ENCODE measurements around the gene TP53I11. TPM values are rescaled to one million over a fixed set of nuclear protein-coding genes. Genes with fewer than 3 reads are reported as not detected.
A peak's percentile ranks its signal among the peaks of the same experiment; 100 is the strongest.

Gene TP53I11
- total RNA-seq, 1 donor from 2014 or later: 110 TPM

GRCh38 chr11:44940404-44940803, 10.3 kb downstream of the TP53I11 start:
- intact Hi-C loops (cut with DNase I): no loop called here
- H3K27me3 ChIP-seq: no peaks in the 10 kb centered on the region
- no peak overlapping the region for H3K4me3 ChIP-seq
- H3K27ac ChIP-seq: no peak overlapping the region
- TF ChIP-seq CTCF (IDR thresholded peaks at IDR 0.05): no peak
- peaks cover 24% of the 10 kb centered on the region for H3K36me3 ChIP-seq
- ATAC-seq: no peak
- H3K4me1 ChIP-seq: peaks cover 29% of the 10 kb centered on the region
- H3K9me3 ChIP-seq: no peaks in the 10 kb centered on the region
- DNase-seq: no peak

DNA sequence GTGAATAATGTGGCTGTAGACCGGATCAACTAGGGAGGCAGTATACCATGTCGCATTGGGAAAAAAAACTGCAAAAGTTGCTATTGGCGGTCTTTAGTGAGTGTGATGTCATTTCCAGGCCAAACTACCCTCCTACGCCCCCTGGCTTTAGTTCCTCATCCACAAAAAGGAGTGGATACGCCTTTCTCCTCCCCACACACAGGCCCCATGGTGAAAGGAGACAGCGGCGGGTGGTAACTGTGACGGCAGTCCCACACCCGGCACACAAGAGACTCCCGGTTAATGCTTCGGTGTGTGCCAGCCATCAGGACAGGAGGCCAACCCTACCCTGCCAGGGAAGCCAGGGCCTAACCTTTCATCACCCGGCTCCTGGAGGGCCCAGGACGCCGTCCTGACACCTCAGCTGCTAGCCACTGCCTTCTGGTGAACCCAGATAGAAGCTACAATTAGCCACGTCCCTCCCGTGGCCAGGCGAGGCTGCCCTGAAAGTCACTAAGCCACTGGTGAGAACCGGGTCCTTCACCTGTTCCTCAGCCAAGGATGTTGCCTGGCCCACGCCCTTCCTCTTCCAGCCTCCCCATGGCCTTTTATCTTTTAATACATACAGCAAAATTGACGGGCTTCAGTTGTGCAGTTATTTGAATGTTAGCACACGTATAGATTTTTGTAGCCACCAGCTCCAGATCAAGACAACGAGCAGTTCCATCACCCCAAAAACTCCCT, 10.8 kb downstream of the TP53I11 start:
- intact Hi-C loops (cut with DNase I): loop anchor here (5.0 to 10.0 kb wide), 2 partner anchors 162 to 355 kb away; no protein-coding TSS in a partner anchor
- H3K27ac ChIP-seq: no peak overlapping the region
- peaks cover 28% of the 10 kb centered on the region for H3K36me3 ChIP-seq
- TF ChIP-seq CTCF (IDR thresholded peaks at IDR 0.05): peak; percentile 12
- DNase-seq (no peak), ATAC-seq (peak; percentile 54)
- no peaks in the 10 kb centered on the region for H3K27me3 ChIP-seq
- peaks cover 26% of the 10 kb centered on the region for H3K4me1 ChIP-seq
- H3K9me3 ChIP-seq: no peaks in the 10 kb centered on the region
- no peak overlapping the region for H3K4me3 ChIP-seq

DNA sequence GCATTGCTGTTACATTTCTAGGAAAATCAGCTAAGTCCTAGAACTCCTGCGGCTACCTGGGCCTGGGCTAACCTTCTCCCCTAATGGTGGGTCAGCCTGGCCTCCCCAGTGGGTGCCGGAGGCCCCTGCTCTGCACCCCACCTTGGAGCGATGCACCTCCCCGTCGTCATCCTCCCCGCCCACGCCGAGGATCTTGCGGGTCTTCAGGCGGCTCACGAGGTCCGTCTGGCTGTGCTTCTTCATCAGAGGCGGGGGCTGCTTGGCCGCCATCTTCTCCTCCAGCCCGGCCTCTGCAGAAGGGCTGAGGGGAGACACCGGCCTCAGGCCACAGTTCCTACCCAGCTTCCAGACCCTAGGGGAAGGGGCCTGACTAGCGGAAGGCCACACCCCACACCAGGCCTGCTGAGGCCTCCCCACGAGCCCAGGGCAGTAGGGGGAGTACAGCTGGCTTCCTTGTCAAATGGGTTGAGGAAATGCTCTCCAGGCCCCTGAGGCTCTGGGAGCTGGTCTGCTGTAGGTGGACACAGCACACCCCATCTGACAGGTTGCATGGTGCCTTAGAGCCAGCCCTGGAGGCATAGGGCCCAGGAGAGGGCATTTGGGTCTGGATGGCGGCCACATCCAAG, 12.5 kb downstream of the TP53I11 start:
- Histone ChIP-seq H3K4me1 (peaks cover 13% of the 10 kb centered on the region), H3K27me3 (no peaks in the 10 kb centered on the region), H3K9me3 (no peaks in the 10 kb centered on the region), H3K36me3 (peaks cover 28% of the 10 kb centered on the region), H3K4me3 (no peak overlapping the region), H3K27ac (no peak overlapping the region)
- no peak for ATAC-seq
- intact Hi-C loops (cut with DNase I): loop anchor here (5.0 to 10.0 kb wide), 2 partner anchors 164 to 357 kb away; no protein-coding TSS in a partner anchor
- no peak for TF ChIP-seq CTCF (IDR thresholded peaks at IDR 0.05)
- no peak for DNase-seq

GRCh38 chr11:44936951-44937543, 13.6 kb downstream of the TP53I11 start:
- H3K27me3 ChIP-seq: no peaks in the 10 kb centered on the region
- intact Hi-C loops (cut with DNase I): loop anchor here (5.0 to 10.0 kb wide), 2 partner anchors 165 to 358 kb away; no protein-coding TSS in a partner anchor

DNA sequence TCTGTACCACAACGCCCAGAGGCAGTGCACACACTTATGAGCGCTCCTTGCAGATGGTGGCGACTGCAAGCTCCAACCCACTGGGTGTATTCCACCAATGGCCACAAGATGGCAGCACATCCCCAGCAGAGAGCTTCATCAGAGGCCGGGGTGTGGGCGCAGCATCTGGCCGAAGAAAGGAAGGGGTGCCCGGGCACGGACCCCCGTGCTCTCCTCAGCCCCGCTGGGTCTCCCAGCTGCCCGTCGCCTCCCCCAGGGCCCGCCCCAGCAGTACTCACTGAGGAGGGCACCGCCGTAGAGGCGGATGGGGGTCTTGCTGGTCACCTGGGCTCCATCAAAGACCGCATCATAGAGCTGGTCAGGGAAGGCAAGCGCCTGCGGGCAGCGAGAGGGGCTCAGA, 14.2 kb downstream of the TP53I11 start:
- H3K4me1 ChIP-seq: peaks cover 5% of the 10 kb centered on the region
- ATAC-seq: peak; percentile 88
- H3K27me3 ChIP-seq: no peaks in the 10 kb centered on the region
- H3K4me3 ChIP-seq: no peak overlapping the region
- H3K9me3 ChIP-seq: no peaks in the 10 kb centered on the region
- no peak overlapping the region for H3K27ac ChIP-seq
- peaks cover 28% of the 10 kb centered on the region for H3K36me3 ChIP-seq
- TF ChIP-seq CTCF (IDR thresholded peaks at IDR 0.05): peak; percentile 96
- peak; percentile 83 for DNase-seq
- intact Hi-C loops (cut with DNase I): loop anchor here (5.0 to 10.0 kb wide), 2 partner anchors 166 to 358 kb away; no protein-coding TSS in a partner anchor

More at GRCh38 chr11:44936951-44937543, 13.6 kb downstream of the TP53I11 start:
- no peak for DNase-seq
- Histone ChIP-seq H3K4me1 (peaks cover 5% of the 10 kb centered on the region), H3K27ac (no peak overlapping the region), H3K9me3 (no peaks in the 10 kb centered on the region), H3K4me3 (no peak overlapping the region), H3K36me3 (peaks cover 28% of the 10 kb centered on the region)
- ATAC-seq: no peak
- TF ChIP-seq CTCF (IDR thresholded peaks at IDR 0.05): no peak
